Measurements from ENCODE around the gene OPCML.

DNA sequence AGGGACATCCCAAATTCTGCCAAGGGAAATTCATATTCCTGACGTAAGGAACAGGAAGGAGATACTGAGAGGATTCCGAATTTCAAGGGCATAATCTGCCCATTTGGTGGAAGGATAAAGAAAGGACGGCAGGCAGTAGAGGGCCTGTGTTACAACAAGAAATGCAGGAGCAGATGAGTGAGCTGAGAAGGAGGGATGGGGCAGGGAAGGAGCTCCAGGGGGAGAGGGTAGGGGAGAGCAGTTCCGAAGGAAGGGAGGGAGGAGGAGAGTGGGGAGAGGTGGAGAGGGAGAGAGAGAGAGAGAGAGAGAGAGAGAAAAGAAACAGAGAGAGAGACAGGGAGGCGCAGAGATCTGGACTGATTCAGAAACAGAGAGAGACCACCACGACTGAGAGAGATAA, 843 bp downstream of the OPCML start:
- TF ChIP-seq EZH2 (optimal IDR thresholded peaks at IDR 0.05; ENCODE audit: low read depth, low read length) (no peak), EZH2phosphoT487 (IDR thresholded peaks at IDR 0.05; ENCODE audit: low read length) (no peak)
- TF ChIP-seq, protein P1, sequence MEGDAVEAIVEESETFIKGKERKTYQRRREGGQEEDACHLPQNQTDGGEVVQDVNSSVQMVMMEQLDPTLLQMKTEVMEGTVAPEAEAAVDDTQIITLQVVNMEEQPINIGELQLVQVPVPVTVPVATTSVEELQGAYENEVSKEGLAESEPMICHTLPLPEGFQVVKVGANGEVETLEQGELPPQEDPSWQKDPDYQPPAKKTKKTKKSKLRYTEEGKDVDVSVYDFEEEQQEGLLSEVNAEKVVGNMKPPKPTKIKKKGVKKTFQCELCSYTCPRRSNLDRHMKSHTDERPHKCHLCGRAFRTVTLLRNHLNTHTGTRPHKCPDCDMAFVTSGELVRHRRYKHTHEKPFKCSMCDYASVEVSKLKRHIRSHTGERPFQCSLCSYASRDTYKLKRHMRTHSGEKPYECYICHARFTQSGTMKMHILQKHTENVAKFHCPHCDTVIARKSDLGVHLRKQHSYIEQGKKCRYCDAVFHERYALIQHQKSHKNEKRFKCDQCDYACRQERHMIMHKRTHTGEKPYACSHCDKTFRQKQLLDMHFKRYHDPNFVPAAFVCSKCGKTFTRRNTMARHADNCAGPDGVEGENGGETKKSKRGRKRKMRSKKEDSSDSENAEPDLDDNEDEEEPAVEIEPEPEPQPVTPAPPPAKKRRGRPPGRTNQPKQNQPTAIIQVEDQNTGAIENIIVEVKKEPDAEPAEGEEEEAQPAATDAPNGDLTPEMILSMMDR (IDR thresholded peaks at IDR 0.05; ENCODE audit: low read length) = no peak
